Astrocyte of the hippocampus (primary cell): ENCODE data around the gene RPL35A.
"Not testable (repeated sequence)": the region's sequence is repeated elsewhere in the genome, so short reads cannot be mapped to it uniquely, and the experiment has no call there.

ENCODE experiments used
- DNase-seq: peaks from one replicate; pipeline ENCODE4 v3.0.0; 2011; ENCODE audit warnings: low read depth, low spot score

RPL35A gene

DNA sequence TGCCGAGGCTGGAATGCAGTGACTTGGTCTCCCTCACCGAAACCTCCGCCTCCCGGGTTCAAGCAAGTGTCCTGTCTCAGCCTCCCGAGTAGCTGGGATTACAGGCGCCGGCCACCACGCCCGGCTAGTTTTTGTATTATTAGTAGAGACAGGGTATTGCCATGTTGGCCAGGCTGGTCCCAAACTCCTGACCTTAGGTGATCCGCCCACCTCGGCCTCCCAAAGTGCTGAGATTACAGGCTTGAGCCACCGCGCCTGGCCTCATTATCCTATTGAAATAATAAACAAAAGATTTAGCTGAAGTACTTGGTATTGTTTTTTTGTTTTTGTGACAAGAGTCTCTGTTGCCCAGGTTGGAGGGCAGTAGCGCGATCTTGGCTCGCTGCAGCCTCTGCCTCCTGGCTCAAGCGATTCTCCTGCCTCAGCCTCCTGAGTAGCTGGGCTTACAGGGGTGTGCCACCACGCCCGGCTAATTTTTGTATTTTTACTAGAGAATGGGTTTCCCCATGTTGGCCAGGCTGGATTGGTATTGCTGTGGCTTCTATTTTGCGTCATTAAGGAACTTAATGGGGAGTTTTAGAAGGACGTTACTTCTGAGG, 1.5 kb downstream of the RPL35A start:
- no peak for DNase-seq

DNA sequence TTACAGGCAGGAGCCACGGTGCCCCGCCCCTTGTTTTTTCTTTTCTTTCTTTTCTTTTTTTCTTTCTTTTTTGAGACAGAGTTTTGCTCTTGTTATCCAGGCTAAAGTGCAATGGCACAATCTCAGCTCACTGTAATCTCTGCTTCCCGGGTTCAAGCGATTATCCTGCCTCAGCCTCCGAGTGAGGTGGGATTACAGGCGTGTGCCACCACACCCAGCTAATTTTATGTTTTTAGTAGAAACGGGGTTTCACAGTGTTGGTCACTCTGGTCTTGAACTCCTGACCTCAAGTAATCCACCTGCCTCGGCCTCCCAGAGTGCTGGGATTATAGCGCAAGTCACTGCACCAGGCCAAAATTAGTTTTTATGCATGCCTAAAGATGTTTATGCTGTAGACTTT, 2.5 kb downstream of the RPL35A start:
- DNase-seq = no peak

DNA sequence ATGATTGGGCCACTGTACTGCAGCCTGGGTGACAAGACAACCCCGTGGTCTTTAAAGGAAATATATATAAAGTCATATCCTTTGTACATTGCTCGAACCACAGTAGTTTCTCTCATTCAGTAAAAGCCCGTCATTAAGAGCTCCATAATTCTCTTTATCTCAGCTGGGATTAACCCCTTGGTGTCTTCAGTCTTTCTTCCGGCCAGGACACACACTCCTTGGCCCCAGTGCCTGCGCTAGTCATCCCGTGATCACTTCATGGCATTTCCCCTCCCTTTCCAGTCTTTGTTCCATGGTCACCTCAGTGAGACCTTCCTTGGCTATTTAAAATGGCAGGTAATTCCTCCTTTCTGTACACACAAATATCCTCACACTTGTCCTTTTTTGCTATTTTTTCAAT, 3.3 kb downstream of the RPL35A start:
- DNase-seq = no peak

DNA sequence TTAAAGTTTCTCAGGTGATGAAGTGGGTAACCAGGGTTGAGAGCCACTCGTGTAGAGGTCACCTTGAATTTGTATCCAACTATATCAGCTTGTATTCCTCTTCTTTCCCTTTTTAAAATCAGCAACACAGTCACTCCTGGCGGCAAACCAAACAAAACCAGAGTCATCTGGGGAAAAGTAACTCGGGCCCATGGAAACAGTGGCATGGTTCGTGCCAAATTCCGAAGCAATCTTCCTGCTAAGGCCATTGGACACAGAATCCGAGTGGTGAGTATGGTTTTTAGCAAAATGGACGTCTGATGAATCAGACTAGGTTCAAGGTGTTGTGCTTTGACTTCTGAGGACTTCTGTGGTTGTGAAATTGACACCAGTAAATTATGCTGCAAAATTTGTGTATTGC, 3.9 kb downstream of the RPL35A start:
- peak; percentile 90 for DNase-seq

DNA sequence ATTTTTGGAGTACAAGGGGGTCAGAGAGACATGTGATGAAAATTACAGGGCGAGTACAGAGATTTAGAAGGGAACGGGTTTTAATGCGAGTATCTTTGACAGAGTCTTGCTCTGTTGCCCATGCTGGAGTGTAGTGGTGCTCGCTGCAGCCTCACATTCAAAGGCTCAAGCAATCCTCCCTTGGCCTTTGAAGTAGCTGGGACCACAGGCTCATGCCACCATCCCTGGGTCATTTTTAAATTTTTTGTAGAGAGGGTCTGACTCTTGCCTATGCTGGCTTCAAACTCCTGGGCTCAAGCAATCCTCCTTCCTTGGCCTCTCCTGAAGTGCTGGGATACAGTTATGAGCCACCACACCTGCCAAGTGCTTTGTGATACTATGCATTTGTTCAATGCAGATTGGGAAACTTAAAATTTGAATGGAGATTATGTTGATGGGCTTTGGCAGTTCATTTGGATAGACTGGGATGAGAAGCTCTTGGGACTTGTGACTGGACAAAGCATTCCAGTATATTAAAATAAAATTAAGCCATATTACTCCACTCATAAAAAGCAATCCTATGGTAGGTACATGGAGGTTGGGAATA, 6.0 kb downstream of the RPL35A start:
- DNase-seq = no peak

DNA sequence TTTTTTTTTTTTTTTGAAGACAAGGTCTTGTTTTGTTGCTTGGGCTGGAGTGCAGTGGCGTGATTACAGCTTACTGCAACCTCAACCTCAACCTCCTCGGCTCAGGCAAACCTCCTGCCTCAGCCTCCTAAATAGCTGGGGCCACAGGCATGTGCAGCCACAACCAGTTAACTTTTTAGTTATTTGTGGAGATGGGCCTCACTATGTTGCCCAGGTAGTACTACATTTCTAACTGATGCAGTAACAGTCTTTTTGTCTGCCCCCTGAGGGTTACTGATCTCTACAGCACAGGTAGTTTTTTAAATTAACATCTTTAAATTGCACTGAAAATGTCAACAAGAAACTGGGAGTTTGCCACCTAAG, 6.6 kb downstream of the RPL35A start:
- DNase-seq = no peak

DNA sequence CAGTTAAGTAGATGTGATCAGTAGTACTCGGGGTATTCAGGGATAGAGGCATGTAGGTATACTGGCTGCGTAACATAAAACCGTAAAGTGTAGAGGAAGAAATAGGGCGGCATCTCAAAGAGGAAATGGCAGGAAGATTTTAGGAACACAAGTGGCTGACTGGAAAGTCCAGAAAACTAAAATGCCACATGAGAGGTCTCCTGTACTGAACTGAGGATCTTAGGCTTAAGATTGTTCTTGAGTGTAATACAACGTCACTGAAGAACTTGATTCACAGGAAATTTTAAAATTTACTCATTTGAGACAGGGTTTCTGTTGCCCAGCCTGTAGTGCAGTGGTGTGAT, 7.8 kb downstream of the RPL35A start:
- no peak for DNase-seq

DNA sequence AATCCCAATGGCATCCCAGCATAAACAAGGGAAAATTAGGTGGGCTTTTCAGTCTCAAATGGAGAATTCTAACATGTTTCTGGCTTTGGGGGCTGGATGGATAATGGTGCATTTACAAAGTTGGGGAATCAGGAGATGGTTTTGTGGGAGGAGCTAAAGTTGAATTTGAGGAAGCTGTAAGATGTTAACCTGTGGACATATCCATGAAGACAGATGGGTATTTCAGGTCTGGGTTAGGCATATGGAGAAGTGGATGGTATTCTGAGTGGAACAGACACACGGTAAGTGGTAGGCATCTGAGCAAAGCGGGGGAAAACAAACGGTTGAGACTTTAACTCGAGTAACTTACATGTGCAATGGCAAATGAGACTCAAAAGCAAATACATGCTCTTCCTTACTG, 8.4 kb downstream of the RPL35A start:
- DNase-seq = no peak

DNA sequence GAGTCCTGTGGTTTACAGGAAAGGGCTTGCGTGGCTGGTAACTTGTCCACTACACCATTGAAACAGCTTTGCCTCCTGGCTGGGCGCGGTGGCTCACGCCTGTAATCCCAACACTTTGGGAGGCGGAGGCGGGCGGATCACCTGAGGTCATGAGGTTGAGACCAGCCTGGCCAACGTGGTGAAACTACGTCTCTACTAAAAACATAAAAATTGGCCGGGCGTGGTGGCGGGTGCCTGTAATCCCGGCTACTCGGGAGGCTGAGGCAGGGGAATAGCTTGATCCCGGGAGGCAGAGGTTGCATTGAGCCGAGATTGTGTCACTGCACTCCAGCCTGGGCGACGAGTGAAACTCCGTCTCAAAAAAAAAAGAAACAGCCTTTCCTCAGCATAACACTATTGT, 8.9 kb downstream of the RPL35A start:
- DNase-seq = not testable (repeated sequence)

DNA sequence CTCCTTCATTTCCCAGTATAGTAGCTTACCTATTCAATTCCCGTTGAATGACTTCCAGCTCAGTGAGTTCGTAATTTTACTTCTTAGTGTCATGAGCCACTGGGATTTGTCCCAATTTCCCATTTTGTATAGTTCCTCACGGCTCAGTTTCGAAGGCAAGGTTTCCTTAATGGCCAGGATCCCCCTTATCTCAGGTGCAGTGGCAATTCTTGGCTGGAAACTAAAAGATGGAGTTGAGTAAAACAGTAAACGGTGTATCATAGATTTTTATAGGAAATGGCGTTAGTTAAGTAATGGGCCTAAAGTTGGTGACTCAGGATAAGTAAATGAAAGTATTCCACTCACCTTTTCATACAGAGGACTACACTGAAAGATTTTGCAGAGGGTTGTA, 9.5 kb downstream of the RPL35A start:
- no peak for DNase-seq

DNA sequence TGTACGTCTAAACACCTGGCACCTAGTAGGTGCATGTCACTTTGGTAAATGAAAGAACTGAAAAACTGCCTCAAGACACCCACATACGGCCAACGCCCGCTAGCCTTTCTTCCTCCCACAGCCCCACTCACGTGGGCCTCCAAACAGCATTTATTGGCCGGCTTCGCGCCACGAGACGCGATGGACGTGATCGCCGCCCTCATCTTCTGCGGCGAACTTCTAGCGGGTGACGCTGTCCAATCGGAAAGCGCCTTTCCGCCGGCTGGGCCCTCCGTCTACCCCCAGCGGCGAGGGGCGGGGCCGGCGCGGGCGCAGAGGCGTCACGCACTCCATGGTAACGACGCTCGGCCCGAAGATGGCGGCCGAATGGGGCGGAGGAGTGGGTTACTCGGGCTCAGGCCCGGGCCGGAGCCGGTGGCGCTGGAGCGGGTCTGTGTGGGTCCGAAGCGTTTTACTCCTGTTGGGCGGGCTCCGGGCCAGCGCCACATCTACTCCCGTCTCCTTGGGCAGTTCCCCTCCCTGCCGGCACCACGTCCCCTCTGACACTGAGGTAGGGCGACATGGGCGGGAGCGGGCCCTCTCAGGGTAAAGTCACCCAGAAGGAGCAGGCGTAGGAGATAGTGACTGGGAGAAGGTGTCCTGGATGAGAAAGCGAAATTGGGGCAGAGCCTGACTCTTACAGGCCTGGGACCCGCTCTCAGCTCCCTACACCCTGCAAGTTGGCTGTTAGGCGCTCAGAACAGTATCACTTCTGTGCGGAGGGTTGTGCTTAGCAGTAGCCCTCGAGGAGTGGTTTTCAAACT, 10.1 kb downstream of the RPL35A start, which contains the start of gene LMLN:
LMLN (plus strand) TSS at position 327 of the 803 bp plus-strand sequence; CDS start at position 356, 29 bp downstream.
- peak; percentile 99 for DNase-seq

DNA sequence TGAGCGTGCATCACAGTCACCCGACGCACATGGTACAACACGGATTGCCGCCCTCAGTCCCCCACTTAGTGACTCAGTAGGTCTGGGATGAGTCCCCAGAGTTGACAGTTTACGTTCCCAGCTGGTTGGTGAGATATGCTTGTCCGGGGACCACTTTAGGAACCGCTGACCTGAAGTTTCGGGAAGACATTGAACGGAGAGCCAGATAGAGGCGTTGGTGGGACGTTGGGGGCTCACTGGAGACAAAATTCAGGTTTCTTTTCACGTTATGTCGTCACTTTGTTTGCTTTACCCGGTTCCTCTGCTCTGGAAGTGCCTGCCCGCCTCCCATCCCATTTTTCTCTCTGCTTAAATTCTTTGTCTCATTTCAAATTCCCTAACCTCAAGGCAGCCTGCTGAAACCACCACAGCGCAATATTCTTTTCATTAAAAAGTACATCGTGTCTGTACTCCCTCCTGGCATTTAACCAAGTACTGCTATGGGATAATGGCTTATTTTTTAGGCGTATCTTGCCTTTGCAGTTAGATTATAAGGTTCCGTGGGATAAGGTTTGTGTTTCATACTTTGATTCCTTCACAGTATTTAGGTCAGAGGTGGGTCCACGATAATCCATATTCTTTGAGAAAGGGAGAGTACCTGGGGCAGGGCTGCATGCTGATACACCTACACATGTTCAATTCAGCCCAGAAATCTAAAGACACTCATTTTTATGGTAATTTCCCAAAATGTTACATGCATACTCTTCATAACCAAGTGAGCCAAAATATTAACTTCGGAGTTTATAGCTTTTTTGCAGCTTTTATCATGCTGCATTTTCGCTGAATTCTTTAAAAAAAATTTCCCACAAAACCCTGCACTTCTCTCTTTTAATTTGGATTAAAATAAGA, 10.9 kb downstream of the RPL35A start:
- DNase-seq = peak; percentile 43

DNA sequence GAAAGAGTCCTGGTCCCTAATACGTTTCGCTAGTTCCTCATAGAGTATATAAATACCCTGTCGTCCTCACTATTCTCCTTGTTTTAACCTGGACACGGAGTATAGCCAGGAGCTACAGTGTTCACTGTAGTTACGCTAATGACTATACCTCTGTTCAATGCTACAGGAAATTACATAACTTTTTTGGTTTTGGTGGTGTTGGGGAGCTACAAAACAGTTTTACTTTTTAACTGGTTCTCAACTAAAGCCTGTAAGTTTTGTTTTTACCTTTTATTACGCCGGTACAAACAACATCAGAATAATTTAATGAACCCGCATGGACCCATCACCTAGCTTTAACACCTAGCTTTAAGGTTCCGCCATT, 11.6 kb downstream of the RPL35A start:
- no peak for DNase-seq

DNA sequence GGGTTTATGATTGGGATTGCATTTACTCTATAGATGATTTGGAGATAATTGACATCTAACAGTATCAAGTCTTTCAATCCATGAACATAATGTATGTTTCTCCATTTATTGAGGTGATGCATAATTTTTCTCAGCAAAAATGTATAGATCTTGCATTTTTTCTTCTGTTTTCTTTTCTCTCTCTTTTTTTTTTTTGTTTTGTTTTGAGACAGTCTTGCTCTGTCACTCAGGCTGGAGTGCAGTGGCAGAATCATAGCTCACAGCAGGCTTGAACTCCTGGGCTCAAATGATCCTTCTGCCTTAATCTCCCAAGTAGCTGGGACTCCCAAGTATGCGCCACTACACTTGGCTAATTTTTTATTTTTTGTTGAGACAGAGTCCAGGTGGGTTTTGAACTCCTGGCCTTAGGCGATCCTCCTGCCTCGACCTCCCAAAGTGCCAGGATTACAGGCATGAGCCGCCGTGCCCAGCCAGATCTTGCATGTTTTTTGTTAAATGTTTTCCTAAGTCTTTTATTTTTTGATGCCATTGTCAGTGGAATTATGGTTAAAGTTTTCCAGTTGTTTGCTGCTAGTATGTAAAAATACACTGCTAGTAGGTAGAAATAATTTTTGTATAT, 13.1 kb downstream of the RPL35A start:
- DNase-seq = no peak

DNA sequence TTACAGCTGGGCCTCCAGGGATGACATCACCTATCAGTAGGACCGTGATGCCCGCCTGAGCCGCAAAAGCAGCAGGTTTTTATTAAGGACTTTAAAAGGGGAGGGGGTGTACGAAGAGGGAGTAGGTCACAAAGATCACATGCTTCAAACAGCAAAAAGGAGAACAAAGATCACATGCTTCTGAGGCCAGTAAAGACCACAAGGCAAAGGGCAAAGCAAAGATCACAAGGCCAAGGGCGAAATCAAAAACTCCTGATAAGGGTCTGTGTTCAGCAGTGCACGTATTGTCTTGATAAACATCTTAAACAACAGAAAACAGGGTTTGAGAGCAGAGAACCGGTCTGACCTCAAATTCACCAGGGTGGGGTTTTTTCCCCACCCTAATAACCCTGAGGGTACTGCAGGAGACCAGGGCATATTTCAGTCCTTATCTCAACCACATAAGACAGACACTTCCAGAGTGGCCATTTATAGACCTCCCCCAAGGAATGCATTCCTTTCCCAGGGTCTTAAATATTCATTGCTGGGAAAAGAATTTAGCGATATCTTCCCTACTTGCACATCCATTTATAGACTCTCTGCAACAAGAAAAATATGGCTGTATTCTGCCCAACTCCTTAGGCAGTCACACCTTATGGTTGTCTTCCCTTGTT, 17.5 kb downstream of the RPL35A start:
- not testable (repeated sequence) for DNase-seq

DNA sequence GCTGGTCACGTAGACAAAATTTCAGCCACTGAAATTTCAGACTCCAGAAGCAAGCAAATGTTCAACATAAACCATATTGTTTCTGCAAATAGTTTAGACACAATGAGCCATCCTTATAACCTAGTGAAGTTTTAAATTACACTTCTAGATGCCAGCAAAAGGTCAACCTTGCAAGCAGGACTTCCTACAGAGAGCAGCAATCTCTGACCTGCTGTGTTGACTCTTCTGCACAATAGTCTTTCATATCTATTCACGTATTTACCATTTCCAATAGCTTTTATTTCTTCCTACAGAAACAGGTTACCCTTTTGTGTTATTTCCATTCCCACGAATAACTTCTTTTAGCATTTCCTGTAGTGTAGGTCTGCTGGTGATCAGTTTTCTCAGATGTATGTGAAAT, 20.6 kb downstream of the RPL35A start:
- no peak for DNase-seq

DNA sequence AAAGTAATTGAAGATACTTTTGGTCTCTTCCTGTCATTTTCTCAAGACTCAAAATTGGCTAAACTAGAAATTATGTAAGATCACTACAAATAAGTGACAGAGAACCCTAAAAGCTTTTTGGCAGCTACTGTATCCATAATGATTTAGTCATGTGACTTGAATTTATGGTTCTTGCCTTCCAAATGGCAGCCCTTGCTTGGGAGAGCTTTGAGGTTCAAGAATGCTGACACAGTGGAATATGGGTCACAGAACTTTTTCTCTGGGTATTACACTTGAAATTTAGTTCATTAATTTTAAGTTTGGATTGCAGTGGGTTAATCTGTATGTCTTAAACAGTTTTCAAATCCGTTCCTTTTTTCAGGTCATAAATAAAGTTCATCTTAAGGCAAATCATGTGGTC, 24.0 kb downstream of the RPL35A start:
- no peak for DNase-seq

DNA sequence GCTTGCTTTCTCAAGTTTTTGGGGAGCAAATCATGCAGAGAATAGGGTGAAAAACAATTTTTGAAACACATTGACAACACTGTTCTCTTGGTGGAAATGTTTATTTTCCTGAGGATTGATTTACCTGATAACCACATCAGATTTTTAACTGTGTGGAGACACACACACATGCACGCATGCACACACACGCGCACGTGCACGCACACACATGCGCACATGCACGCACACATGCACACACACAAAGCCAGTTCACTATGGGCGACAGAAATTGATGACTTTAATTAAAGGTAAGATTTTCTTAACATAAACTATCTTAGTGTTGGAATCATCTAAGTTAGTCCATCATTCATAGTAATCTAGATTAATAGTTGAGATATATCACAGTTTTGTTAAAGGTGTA, 25.3 kb downstream of the RPL35A start:
- DNase-seq = no peak

DNA sequence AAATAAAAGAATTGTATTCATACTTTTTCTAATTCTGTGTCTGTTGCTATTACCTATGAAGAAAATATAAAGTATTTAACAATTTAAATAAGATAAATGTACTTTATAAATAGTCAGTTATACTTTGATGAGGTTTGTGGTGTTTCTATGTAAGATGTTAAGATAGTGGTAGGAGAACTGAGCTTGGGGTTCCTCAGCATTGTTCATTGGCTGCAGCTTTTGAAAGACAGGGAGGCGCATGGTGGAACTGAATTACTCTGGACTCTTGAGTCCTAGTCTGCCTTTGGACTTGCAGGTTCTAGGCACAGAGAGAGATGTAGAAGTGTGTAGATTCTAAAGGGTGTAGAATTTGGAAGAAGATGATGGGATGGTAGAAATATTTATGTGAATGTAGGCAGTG, 33.1 kb downstream of the RPL35A start:
- no peak for DNase-seq

DNA sequence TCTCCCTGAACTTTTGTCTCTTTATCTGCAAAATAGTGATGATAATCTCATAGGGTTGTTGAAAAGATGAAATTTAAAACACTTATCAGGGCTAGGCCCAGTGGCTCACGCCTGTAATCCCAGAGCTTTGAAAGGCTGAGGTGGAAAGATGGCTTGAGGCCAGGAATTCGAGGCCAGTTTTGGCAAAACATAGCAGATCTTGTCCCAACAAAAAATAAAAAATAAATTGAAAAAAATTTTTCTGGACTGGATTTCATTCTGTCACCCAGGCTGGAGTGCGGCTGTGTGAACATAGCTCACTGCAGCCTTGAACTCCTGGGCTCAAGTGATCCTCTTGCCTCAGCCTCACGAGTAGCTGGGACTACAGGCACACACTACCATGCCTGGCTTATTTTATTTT, 39.7 kb downstream of the RPL35A start:
- peak; percentile 11 for DNase-seq

DNA sequence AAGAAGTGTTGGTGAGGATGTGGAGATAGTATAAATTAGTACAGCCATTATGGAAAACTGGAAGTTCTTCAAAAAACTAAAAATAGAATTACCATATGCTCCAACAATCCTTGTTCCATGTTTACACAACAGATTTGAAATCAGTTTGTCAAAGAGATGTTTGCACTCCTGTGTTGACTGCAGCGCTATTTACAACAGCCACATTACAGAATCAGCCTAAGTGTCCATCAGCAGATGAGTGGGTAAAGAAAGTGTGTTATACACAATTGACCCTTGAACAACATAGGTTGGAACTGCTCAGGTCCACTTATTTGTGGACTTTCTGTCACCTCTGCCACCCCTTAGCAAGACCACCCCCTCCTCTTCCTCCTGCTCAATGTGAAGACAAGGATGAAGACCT, 44.7 kb downstream of the RPL35A start:
- DNase-seq = no peak
